OCI-LY1 (cell line): ENCODE results near the gene ELMO1.

ENCODE experiments used
- H2AFZ ChIP-seq: fragments of 200-600 bp; sonication (generic), shearing (Covaris generic); 2 replicates; pipeline ENCODE4 v1.6.0; 2014; ENCODE audit warnings: antibody characterized with exemption, mild to moderate bottlenecking, low read length
- H3F3A ChIP-seq: fragments of 200-600 bp; sonication (generic), shearing (Covaris generic); 2 replicates; pipeline ENCODE4 v1.6.0; 2014; ENCODE audit warnings: mild to moderate bottlenecking, antibody characterized with exemption, low read length, moderate library complexity; ENCODE audit not compliant: insufficient read depth
- H3K27ac ChIP-seq: fragments of 200-600 bp; sonication (generic); 2 replicates; pipeline ENCODE4 v1.5.1; 2014; ENCODE audit warnings: low read length, mixed run types, mild to moderate bottlenecking, low read depth; ENCODE audit not compliant: poor library complexity, severe bottlenecking
- H3K27me3 ChIP-seq: fragments of 200-600 bp; sonication (generic); 2 replicates; pipeline ENCODE4 v1.6.0; 2014; ENCODE audit warnings: antibody characterized with exemption, mild to moderate bottlenecking, low read length, moderate library complexity; ENCODE audit not compliant: insufficient read depth
- H3K36me3 ChIP-seq: fragments of 200-600 bp; sonication (generic); 2 replicates; pipeline ENCODE4 v1.6.1; 2014; ENCODE audit warnings: mild to moderate bottlenecking, antibody characterized with exemption, low read length, moderate library complexity, mixed read lengths; ENCODE audit not compliant: insufficient read depth
- H3K4me1 ChIP-seq: fragments of 200-600 bp; sonication (generic); 2 replicates; pipeline ENCODE4 v1.5.1; 2014; ENCODE audit warnings: mild to moderate bottlenecking, low read length, moderate library complexity; ENCODE audit not compliant: insufficient read depth, severe bottlenecking
- H3K4me2 ChIP-seq: fragments of 200-600 bp; sonication (generic), shearing (Covaris generic); 2 replicates; pipeline ENCODE4 v1.6.1; 2014; ENCODE audit warnings: low read length
- H3K4me3 ChIP-seq: fragments of 200-600 bp; sonication (generic); 2 replicates; pipeline ENCODE4 v1.5.1; 2014; ENCODE audit warnings: low read length, low read depth, mild to moderate bottlenecking, mixed read lengths; ENCODE audit not compliant: poor library complexity, severe bottlenecking
- H3K79me2 ChIP-seq: fragments of 200-600 bp; shearing (Covaris generic); 2 replicates; pipeline ENCODE4 v1.6.1; 2016; ENCODE audit warnings: mixed run types, low read length, mixed read lengths; ENCODE audit not compliant: insufficient read depth
- H3K9ac ChIP-seq: fragments of 200-600 bp; sonication (generic), shearing (Covaris generic); 2 replicates; pipeline ENCODE4 v1.6.1; 2014; ENCODE audit warnings: mild to moderate bottlenecking, low read length, mixed read lengths
- H3K9me2 ChIP-seq: fragments of 200-600 bp; sonication (generic), shearing (Covaris generic); 2 replicates; pipeline ENCODE4 v1.6.1; 2014; ENCODE audit warnings: low read depth, mild to moderate bottlenecking, low read length, mixed read lengths
- H3K9me3 ChIP-seq: fragments of 200-600 bp; shearing (Covaris generic); 2 replicates; pipeline ENCODE4 v1.6.1; 2014; ENCODE audit warnings: low read length, mixed read lengths
- H4K20me1 ChIP-seq: fragments of 200-600 bp; sonication (generic), shearing (Covaris generic); 2 replicates; pipeline ENCODE4 v1.6.0; 2016; ENCODE audit warnings: mild to moderate bottlenecking, low read length; ENCODE audit not compliant: insufficient read depth
- CTCF ChIP-seq: fragments of 200-600 bp; sonication (generic), shearing (Covaris generic); IDR thresholded peaks from 2 replicates; pipeline ENCODE4 v1.5.1; 2017; ENCODE audit warnings: mild to moderate bottlenecking, antibody characterized with exemption, low read length, moderate library complexity, mixed read lengths
- EZH2 ChIP-seq: fragments of 200-600 bp; sonication (generic), shearing (Covaris generic); IDR thresholded peaks from 2 replicates; pipeline ENCODE4 v1.8.0; 2017; ENCODE audit warnings: borderline replicate concordance, mixed run types, mild to moderate bottlenecking, antibody characterized with exemption, low read length, moderate library complexity, mixed read lengths

ELMO1 gene

GRCh38 chr7:36854652-36855051, 594.0 kb downstream of the ELMO1 start:
- no peak overlapping the region for H3K4me2 ChIP-seq
- H3K9me2 ChIP-seq: no peaks in the 10 kb centered on the region
- H3K36me3 ChIP-seq: peaks cover 70% of the 10 kb centered on the region
- no peak overlapping the region for H3K4me3 ChIP-seq
- H3K79me2 ChIP-seq: no peaks in the 10 kb centered on the region
- H3K27ac ChIP-seq: no peak overlapping the region
- H3F3A ChIP-seq: no peaks in the 10 kb centered on the region
- H2AFZ ChIP-seq: no peak overlapping the region
- H3K27me3 ChIP-seq: no peaks in the 10 kb centered on the region
- H3K9me3 ChIP-seq: no peaks in the 10 kb centered on the region
- H3K4me1 ChIP-seq: no peaks in the 10 kb centered on the region
- no peaks in the 10 kb centered on the region for H4K20me1 ChIP-seq
- H3K9ac ChIP-seq: no peak overlapping the region
- TF ChIP-seq CTCF: no peak

GRCh38 chr7:36852931-36853330, 595.7 kb downstream of the ELMO1 start:
- H2AFZ ChIP-seq: no peak overlapping the region
- H3K27ac ChIP-seq: no peak overlapping the region
- H3K9me2 ChIP-seq: no peaks in the 10 kb centered on the region
- H3K9me3 ChIP-seq: peaks cover 7% of the 10 kb centered on the region
- no peak overlapping the region for H3K9ac ChIP-seq
- TF ChIP-seq CTCF (no peak), EZH2 (no peak)
- H3F3A ChIP-seq: no peaks in the 10 kb centered on the region
- peaks cover 53% of the 10 kb centered on the region for H3K36me3 ChIP-seq
- no peaks in the 10 kb centered on the region for H3K79me2 ChIP-seq
- no peak overlapping the region for H3K4me3 ChIP-seq
- H4K20me1 ChIP-seq: no peaks in the 10 kb centered on the region
- no peaks in the 10 kb centered on the region for H3K4me1 ChIP-seq
- H3K4me2 ChIP-seq: no peak overlapping the region
- H3K27me3 ChIP-seq: no peaks in the 10 kb centered on the region

GRCh38 chr7:36852017-36852416, 596.6 kb downstream of the ELMO1 start:
- TF ChIP-seq CTCF (no peak), EZH2 (no peak)
- Histone ChIP-seq H3K4me1 (no peaks in the 10 kb centered on the region), H3K36me3 (peaks cover 44% of the 10 kb centered on the region), H3K9me3 (peaks cover 12% of the 10 kb centered on the region), H3K27me3 (no peaks in the 10 kb centered on the region), H2AFZ (no peak overlapping the region), H3F3A (no peaks in the 10 kb centered on the region), H4K20me1 (no peaks in the 10 kb centered on the region), H3K4me2 (no peak overlapping the region), H3K9me2 (no peaks in the 10 kb centered on the region), H3K9ac (no peak overlapping the region), H3K4me3 (no peak overlapping the region), H3K79me2 (no peaks in the 10 kb centered on the region), H3K27ac (no peak overlapping the region)
